ENCODE data around the gene MAP3K3. TPM values are rescaled to one million over a fixed set of nuclear protein-coding genes. Genes with fewer than 3 reads are reported as not detected.

Gene MAP3K3
- total and polyA plus RNA-seq, 9 of the 15 experiments (the other 6 are each of a cell fraction or from before 2014, with no cell fraction given), result 0.69 to 16.5 (median 12.1) TPM

GRCh38 chr17:63592797-63593196, 29.4 kb upstream of the MAP3K3 start:
- 59% methylated on average over 3 of the region's 3 CpGs for WGBS (ENCODE audit: insufficient coverage, low coverage, missing lambda C conversion rate)
- H3K9me3 ChIP-seq (replicated peaks; ENCODE audit: control insufficient read depth, insufficient read depth, low read depth, low read length), result no peaks in the 10 kb centered on the region
- FAIRE-seq (no peak), DNase-seq (ENCODE audit: extremely low read depth in 1 of 4, low spot score in 3 of 4) (no peak), ATAC-seq (no peak)
- no peaks in the 10 kb centered on the region for H3K27me3 ChIP-seq (ENCODE audit: control insufficient read depth in 2 of 2, insufficient read depth in 2 of 2, low read length in 2 of 2)
- POLR2A ChIA-PET, result interaction anchor here (0.8 to 2.7 kb wide), 4 partner anchors 15 to 148 kb away, joined by 3 to 11 read pairs (median 4); no protein-coding TSS in a partner anchor
- no TSS peak for BruUV-seq (replicated peaks)
- no peak overlapping the region for H3K9ac ChIP-seq (ENCODE audit: insufficient read depth in 1 of 2, low read depth in 2 of 2, low read length in 2 of 2)
- intact Hi-C loops (cut with micrococcal nuclease) (no loop called here), in situ Hi-C loops (cut with MboI) (no loop called here)
- peaks cover 8% of the 10 kb centered on the region; the same call in 1 of the 2 replicates for H4K20me1 ChIP-seq (replicated peaks; ENCODE audit: control insufficient read depth, insufficient read depth, low read length)
- H3K4me2 ChIP-seq (ENCODE audit: insufficient read depth, low read length), result no peak overlapping the region
- H3K27ac ChIP-seq (ENCODE audit: extremely low read depth, low read depth, low read length), result no peak overlapping the region
- TF ChIP-seq ETV5 (CRISPR knock-in tag; IDR thresholded peaks at IDR 0.05; ENCODE audit: low read depth) (no peak), USF2 (CRISPR knock-in tag; IDR thresholded peaks at IDR 0.05) (no peak), KAT2B (IDR thresholded peaks at IDR 0.05; ENCODE audit: low read depth, low read length) (no peak), ZNF384 (IDR thresholded peaks at IDR 0.05; ENCODE audit: low read depth, low read length) (no peak), HSF4 (CRISPR knock-in tag; IDR thresholded peaks at IDR 0.05; ENCODE audit: borderline replicate concordance) (no peak)
- H3K9me1 ChIP-seq (ENCODE audit: control insufficient read depth, insufficient read depth, low read length), result no peaks in the 10 kb centered on the region
- peaks cover 54% of the 10 kb centered on the region for H3K36me3 ChIP-seq (ENCODE audit: control insufficient read depth, insufficient read depth, low read length)
- CTCF ChIA-PET (ENCODE audit: low intra/inter-chr PET ratio), result interaction anchor here (0.6 kb wide), 1 partner anchor 163 kb away, joined by 3 read pairs; no protein-coding TSS in a partner anchor
- H3K79me2 ChIP-seq (ENCODE audit: control insufficient read depth, insufficient read depth, low read length), result no peaks in the 10 kb centered on the region
- H3K4me3 ChIP-seq, result no peak overlapping the region
- H2AFZ ChIP-seq (ENCODE audit: low read depth, low read length), result no peak overlapping the region
- H3K4me1 ChIP-seq (replicated peaks in 1 of 2; ENCODE audit: control insufficient read depth in 2 of 2, insufficient read depth in 2 of 2, low read length in 2 of 2), result peaks cover 0 to 5% of the 10 kb centered on the region in 2 experiments; a peak in 2 of 5 replicates
